Activated T-cell treated with anti-CD3 and anti-CD28 coated beads for 48 hours (primary cell): Measurements from ENCODE around the gene ZNF524.
"Not testable (repeated sequence)": the region's sequence is repeated elsewhere in the genome, so short reads cannot be mapped to it uniquely, and the experiment has no call there.

Experiments
- DNase-seq: peaks from one replicate; pipeline ENCODE4 v3.0.0-alpha.2; 2020; ENCODE audit warnings: low read depth

Gene ZNF524

GRCh38 chr19:55581145-55581822, 18.8 kb upstream of the ZNF524 start:
- DNase-seq, result no peak

GRCh38 chr19:55581823-55582223, 18.3 kb upstream of the ZNF524 start:
- DNase-seq, result no peak

GRCh38 chr19:55582284-55582683, 17.8 kb upstream of the ZNF524 start:
- DNase-seq, result not testable (repeated sequence)

GRCh38 chr19:55583897-55584296, 16.2 kb upstream of the ZNF524 start:
- DNase-seq, result not testable (repeated sequence)

- no peak for DNase-seq
Measured at GRCh38 chr19:55584871-55585270, 15.2 kb upstream of the ZNF524 start.

GRCh38 chr19:55585658-55586339, 14.3 kb upstream of the ZNF524 start:
- peak; percentile 38 for DNase-seq

GRCh38 chr19:55586976-55587668, 13.0 kb upstream of the ZNF524 start:
- DNase-seq, result peak; percentile 92

- no peak for DNase-seq
Measured at GRCh38 chr19:55588738-55589137, 11.3 kb upstream of the ZNF524 start.

GRCh38 chr19:55590109-55590508, 10.0 kb upstream of the ZNF524 start:
- no peak for DNase-seq

- no peak for DNase-seq
Measured at GRCh38 chr19:55590617-55591016, 9.5 kb upstream of the ZNF524 start.

GRCh38 chr19:55591555-55591954, 8.5 kb upstream of the ZNF524 start:
- DNase-seq, result no peak

GRCh38 chr19:55592391-55593090, 7.5 kb upstream of the ZNF524 start:
- DNase-seq, result no peak

GRCh38 chr19:55593096-55593772, 6.9 kb upstream of the ZNF524 start:
- no peak for DNase-seq

- DNase-seq, result no peak
Measured at GRCh38 chr19:55594996-55595545, 5.0 kb upstream of the ZNF524 start.

GRCh38 chr19:55596304-55596703, 3.8 kb upstream of the ZNF524 start:
- no peak for DNase-seq

- DNase-seq, result no peak
Measured at GRCh38 chr19:55597501-55597921, 2.6 kb upstream of the ZNF524 start.

- no peak for DNase-seq
Measured at GRCh38 chr19:55598034-55598433, 2.1 kb upstream of the ZNF524 start.

GRCh38 chr19:55598719-55599467, 1.2 kb upstream of the ZNF524 start:
- DNase-seq, result peak; percentile 90

- DNase-seq, result peak; percentile 95
Measured at GRCh38 chr19:55599468-55599841, 633 bp upstream of the ZNF524 start, which contains the start of gene FIZ1. FIZ1 (minus strand) TSS chr19:55599517; CDS start chr19:55597865, 1,652 bp downstream.

GRCh38 chr19:55600662-55601028, 557 bp downstream of the ZNF524 start:
- DNase-seq, result no peak

- no peak for DNase-seq
Measured at GRCh38 chr19:55601084-55601483, 996 bp downstream of the ZNF524 start.
